Left lung (tissue), 10 donors: Measurements from ENCODE around the gene ELOVL5. TPM values are rescaled to one million over a fixed set of nuclear protein-coding genes. Genes with fewer than 3 reads are reported as not detected.
A peak's percentile ranks its signal among the peaks of the same experiment; 100 is the strongest.

ENCODE experiments used
- ATAC-seq: fragments of 200-7000 bp; cut with Tn5 transposase; one replicate; pipeline ENCODE4 v1.9.1; 2020; ENCODE audit warnings: moderate library complexity
- DNase-seq, 4 donors: peaks; one replicate each; pipeline ENCODE4 v3.0.0-alpha.2; 2013 to 2020
- H3K27ac ChIP-seq, 2 donors: fragments of 200-600 bp; sonication (generic) in 1 of 2; one replicate each; pipeline versions ENCODE4 v1.5.0 to v1.8.0; 2020 to 2021
- H3K27me3 ChIP-seq, 2 donors: fragments of 200-600 bp; sonication (generic) in 1 of 2; one replicate each; pipeline versions ENCODE4 v1.5.0 to v1.8.0; 2020 to 2021
- H3K36me3 ChIP-seq, 2 donors: fragments of 200-600 bp; sonication (generic) in 1 of 2; one replicate each; pipeline versions ENCODE4 v1.5.0 to v1.8.0; 2020 to 2021
- H3K4me1 ChIP-seq, 2 donors: fragments of 200-600 bp; one replicate each; pipeline ENCODE4 v1.8.0; 2021
- H3K4me3 ChIP-seq, 2 donors: fragments of 200-600 bp; sonication (generic) in 1 of 2; one replicate each; pipeline versions ENCODE4 v1.5.0 to v1.8.0; 2020 to 2021; ENCODE audit warnings: mild to moderate bottlenecking in 1 of 2
- H3K9me3 ChIP-seq, 2 donors: fragments of 200-600 bp; sonication (generic) in 1 of 2; one replicate each; pipeline versions ENCODE4 v1.5.0 to v1.8.0; 2020 to 2021
- CTCF ChIP-seq, 2 donors: fragments of 200-600 bp; sonication (generic) in 1 of 2; IDR thresholded peaks; one replicate each; pipeline versions ENCODE4 v1.5.0 to v1.8.0; 2021; ENCODE audit warnings: antibody characterized with exemption in 2 of 2
- intact Hi-C, 2 donors: fragments of 100-400 bp; cut with DNase I; formaldehyde crosslinking; loops; one replicate each; pipeline versions ENCODE4 v1.11.2 to v1.14.2; 2022
- polyA plus RNA-seq, 6 donors: library from polyadenylated mRNA; unstranded; fragments of 120-200 nt; gene quantifications; one replicate each; pipeline ENCODE4 v1.2.1, GENCODE V29; 2013; ENCODE audit not compliant: insufficient read length in 6 of 6
- total RNA-seq, 2 donors: library from RNA; stranded (reverse); fragmentation: NEBNext Ultra II Directional; extraction: Animal tissue kit (Norgen Biotek cat#: 25700); gene quantifications; one replicate each; pipeline ENCODE4 v1.2.1, GENCODE V29; 2021
- donor health status: DM: no; HTN: yes; CAD: no.
- donor health status: DM: no; HTN: no; CAD: no.

ELOVL5 gene
- total and polyA plus RNA-seq, 8 donors = 54.3 to 132 (median 61.5) TPM

- DNase-seq (no peak), ATAC-seq (no peak)
- Histone ChIP-seq H3K9me3 (no peaks in the 10 kb centered on the region), H3K4me1 (peaks cover 12 to 69% of the 10 kb centered on the region in 2 donors), H3K27me3 (no peaks in the 10 kb centered on the region), H3K27ac (no peak overlapping the region), H3K36me3 (peaks cover 0 to 35% of the 10 kb centered on the region in 2 donors), H3K4me3 (no peak overlapping the region)
- intact Hi-C loops = no loop called here
- no peak for TF ChIP-seq CTCF (IDR thresholded peaks at IDR 0.05)
These were observed 53.6 kb downstream of the ELOVL5 start for GRCh38 chr6:53295176-53295575.

- TF ChIP-seq CTCF (IDR thresholded peaks at IDR 0.05) = no peak
- H3K4me1 ChIP-seq = peaks cover 7 to 64% of the 10 kb centered on the region in 2 donors
- no peak overlapping the region for H3K4me3 ChIP-seq
- no peak for DNase-seq
- ATAC-seq = no peak
- H3K27ac ChIP-seq = peak overlapping the region in 1 of 2 donors; percentile 31
- H3K27me3 ChIP-seq = no peaks in the 10 kb centered on the region
- no peaks in the 10 kb centered on the region for H3K9me3 ChIP-seq
- intact Hi-C loops = no loop called here
- peaks cover 0 to 41% of the 10 kb centered on the region in 2 donors for H3K36me3 ChIP-seq
These were observed 54.1 kb downstream of the ELOVL5 start for GRCh38 chr6:53294611-53295010.

GRCh38 chr6:53294095-53294494, 54.7 kb downstream of the ELOVL5 start:
- intact Hi-C loops = no loop called here

GRCh38 chr6:53293691-53294090, 55.1 kb downstream of the ELOVL5 start:
- TF ChIP-seq CTCF (IDR thresholded peaks at IDR 0.05) = no peak
- peaks cover 0 to 50% of the 10 kb centered on the region in 2 donors for H3K36me3 ChIP-seq
- H3K27me3 ChIP-seq = no peaks in the 10 kb centered on the region
- ATAC-seq (peak; percentile 50), DNase-seq (no peak)
- H3K27ac ChIP-seq = no peak overlapping the region
- no peaks in the 10 kb centered on the region for H3K9me3 ChIP-seq
- H3K4me1 ChIP-seq = peaks cover 0 to 56% of the 10 kb centered on the region in 2 donors
- H3K4me3 ChIP-seq = no peak overlapping the region
- intact Hi-C loops = no loop called here

More at GRCh38 chr6:53294095-53294494, 54.7 kb downstream of the ELOVL5 start:
- peak; percentile 61 for ATAC-seq
- no peak overlapping the region for H3K4me3 ChIP-seq
- H3K36me3 ChIP-seq = peaks cover 0 to 46% of the 10 kb centered on the region in 2 donors
- H3K27me3 ChIP-seq = no peaks in the 10 kb centered on the region
- DNase-seq = peak in 1 of 4 donors; percentile 55
- no peaks in the 10 kb centered on the region for H3K9me3 ChIP-seq
- peak; percentile 57 to 65 for TF ChIP-seq CTCF (IDR thresholded peaks at IDR 0.05)
- H3K4me1 ChIP-seq = peaks cover 2 to 59% of the 10 kb centered on the region in 2 donors
- H3K27ac ChIP-seq = peak overlapping the region in 1 of 2 donors; percentile 31

GRCh38 chr6:53290537-53291510, 57.9 kb downstream of the ELOVL5 start:
- intact Hi-C loops = no loop called here
- peaks cover 0 to 30% of the 10 kb centered on the region in 2 donors for H3K4me1 ChIP-seq
- ATAC-seq (no peak), DNase-seq (no peak)
- H3K27ac ChIP-seq = peak overlapping the region in 1 of 2 donors; percentile 6
- no peaks in the 10 kb centered on the region for H3K27me3 ChIP-seq
- TF ChIP-seq CTCF (IDR thresholded peaks at IDR 0.05) = no peak
- peaks cover 0 to 73% of the 10 kb centered on the region in 2 donors for H3K36me3 ChIP-seq
- H3K4me3 ChIP-seq = no peak overlapping the region
- no peaks in the 10 kb centered on the region for H3K9me3 ChIP-seq
